ENCODE data around the gene RARRES2.
"Not testable (repeated sequence)": the region's sequence is repeated elsewhere in the genome, so short reads cannot be mapped to it uniquely, and the experiment has no call there.

GRCh38 chr7:150290317-150290716 lies 51.1 kb downstream of the RARRES2 start:
- TF ChIP-seq, protein P1, sequence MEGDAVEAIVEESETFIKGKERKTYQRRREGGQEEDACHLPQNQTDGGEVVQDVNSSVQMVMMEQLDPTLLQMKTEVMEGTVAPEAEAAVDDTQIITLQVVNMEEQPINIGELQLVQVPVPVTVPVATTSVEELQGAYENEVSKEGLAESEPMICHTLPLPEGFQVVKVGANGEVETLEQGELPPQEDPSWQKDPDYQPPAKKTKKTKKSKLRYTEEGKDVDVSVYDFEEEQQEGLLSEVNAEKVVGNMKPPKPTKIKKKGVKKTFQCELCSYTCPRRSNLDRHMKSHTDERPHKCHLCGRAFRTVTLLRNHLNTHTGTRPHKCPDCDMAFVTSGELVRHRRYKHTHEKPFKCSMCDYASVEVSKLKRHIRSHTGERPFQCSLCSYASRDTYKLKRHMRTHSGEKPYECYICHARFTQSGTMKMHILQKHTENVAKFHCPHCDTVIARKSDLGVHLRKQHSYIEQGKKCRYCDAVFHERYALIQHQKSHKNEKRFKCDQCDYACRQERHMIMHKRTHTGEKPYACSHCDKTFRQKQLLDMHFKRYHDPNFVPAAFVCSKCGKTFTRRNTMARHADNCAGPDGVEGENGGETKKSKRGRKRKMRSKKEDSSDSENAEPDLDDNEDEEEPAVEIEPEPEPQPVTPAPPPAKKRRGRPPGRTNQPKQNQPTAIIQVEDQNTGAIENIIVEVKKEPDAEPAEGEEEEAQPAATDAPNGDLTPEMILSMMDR (conservative IDR thresholded peaks at IDR 0.05; ENCODE audit: low read length), result not testable (repeated sequence)
- TF ChIP-seq EZH2phosphoT487 (IDR thresholded peaks at IDR 0.05; ENCODE audit: borderline replicate concordance, low read depth, low read length), result not testable (repeated sequence)

Data from OCI-LY7 (cell line).